NCI-H2227 (cell line): ENCODE measurements around the gene CX3CR1.
"Not testable (repeated sequence)": the region's sequence is repeated elsewhere in the genome, so short reads cannot be mapped to it uniquely, and the experiment has no call there.

ENCODE experiments used
- DNase-seq: peaks from one replicate; lab custom pipeline; 2025; ENCODE audit not compliant: unreplicated experiment; lab: John Stamatoyannopoulos, UW

Gene CX3CR1

DNA sequence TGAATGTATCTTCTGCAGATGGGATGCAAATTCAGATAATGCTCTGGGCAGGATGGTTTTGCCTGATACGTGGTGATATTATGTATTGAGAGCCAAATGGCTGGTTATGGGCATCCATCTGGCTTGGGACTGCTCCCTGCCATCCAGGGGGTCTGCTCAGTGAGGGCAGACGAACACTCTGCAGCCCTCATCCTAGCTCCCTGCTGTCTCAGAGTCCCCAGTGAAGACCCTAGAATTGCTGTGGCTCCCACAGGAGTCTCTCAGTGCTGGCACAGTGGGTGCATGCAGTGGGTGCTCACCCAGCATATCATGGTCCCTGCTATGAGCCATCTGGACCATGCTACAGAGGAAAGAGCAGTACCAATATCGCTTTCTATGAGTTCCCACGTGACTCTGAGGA, 10.3 kb downstream of the CX3CR1 start:
- no peak for DNase-seq

DNA sequence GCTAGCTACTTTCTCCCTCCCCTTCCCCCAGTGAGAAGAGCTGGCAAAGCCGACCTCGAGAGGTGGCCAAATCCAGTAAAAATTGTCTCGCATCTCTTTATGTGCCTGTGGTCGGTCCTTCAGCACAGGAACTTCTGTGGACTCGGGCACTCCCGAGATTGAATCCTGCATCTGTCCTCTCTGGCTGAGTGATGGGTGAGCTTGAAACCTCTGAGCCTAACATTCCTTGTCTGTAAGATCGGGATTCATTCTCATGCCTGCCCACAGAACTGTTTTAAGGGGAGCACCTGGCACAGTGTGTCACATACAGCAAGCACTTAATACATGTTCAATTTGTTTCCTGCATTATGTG, 11.3 kb downstream of the CX3CR1 start:
- no peak for DNase-seq

DNA sequence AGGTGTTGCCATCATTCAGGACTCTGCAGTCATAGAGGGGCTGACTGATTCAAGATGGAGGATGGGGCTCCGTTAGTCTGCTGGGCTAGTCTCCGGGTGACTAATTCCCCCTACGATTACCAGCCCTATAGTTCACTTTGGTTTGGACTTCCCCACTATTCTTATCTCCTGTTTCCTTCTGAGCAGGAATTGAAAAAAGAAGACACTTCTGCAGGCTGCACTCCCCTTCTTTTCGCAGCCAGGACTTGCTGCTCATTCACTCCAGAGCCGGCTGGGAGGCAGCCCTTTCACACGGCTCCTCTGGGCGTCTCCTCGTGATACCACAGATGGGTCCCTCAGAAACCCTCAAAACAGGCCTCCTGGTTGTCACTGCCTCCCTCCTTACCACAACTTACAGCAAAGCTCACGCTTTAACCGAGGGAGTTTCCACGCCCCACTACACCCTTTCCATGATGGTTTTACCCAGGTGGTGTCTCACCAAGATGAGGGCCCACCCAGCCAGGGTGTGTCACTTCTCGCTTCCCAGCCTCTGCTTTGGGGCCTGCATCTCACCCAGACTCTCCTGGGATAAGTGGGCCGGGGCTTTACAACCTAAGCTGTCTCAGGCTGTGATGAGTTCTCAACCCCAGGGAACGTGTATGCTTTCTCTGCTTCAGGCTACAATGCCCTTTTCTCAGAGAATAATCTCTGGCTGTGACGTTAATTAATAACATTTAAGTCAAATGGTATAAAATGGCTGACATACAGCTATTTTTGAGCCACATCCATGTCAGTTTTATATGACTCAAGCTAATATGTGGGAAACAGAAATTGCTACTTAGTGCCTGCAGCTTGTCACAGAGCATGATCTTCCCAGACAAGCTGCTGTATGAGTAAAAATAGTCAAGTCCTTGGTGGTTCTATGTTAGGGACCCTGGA, 11.9 kb downstream of the CX3CR1 start:
- DNase-seq: no peak

DNA sequence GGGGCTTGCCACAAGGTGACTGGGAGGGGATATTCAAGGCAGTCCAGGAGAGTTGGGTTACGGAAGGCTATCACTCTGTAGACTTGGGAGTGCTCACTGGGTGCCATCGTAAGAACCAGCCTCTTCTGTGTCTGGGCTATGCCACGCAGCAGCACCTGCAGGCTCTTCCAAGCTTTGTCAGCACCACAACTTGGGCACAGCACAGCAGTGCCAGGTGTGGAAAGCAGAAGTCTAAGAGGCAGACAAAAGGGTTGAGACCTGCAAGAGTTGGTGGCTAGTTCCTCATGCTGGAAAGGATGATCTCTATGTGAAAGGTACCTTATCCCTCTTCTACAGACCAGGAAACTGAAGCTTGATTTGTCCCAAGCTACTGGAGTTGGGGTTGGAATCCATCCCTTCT, 15.8 kb downstream of the CX3CR1 start:
- no peak for DNase-seq

DNA sequence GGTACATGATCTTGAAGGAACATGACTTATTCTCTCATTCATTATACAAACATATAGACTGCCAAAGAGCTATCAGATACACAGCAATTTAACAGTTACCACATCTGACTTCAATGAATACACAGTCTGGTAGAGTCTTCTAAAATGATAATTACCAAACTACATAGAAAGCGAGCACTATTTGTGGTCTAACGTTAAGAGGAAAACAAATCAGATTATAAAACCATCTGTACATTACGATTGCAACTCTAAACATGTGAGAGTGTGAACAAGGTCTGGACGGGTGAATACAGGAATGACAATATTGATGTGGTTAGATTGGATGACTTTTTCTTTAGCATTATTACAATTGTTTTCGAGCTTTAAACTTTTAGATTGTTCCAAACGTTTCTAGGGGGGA, 16.3 kb downstream of the CX3CR1 start:
- no peak for DNase-seq

DNA sequence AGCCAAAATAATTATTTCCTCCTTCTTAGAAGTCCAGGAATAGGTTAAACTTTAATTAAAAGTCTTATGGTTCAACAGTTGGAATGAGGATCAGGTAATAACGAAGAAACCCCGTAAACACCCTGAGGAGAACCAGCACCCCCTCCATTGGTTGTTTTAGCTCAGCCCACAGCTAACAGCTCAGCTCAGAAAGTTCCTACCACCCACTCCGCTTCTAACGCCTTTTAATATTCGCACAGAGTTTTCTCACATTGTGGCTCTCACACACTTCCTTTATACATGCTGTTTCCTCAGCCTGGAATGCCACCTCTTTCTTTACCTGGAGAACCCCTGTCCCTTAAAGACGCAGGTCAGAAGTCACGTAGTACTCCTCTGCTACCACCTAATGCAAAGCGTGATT, 17.0 kb downstream of the CX3CR1 start:
- DNase-seq: no peak

DNA sequence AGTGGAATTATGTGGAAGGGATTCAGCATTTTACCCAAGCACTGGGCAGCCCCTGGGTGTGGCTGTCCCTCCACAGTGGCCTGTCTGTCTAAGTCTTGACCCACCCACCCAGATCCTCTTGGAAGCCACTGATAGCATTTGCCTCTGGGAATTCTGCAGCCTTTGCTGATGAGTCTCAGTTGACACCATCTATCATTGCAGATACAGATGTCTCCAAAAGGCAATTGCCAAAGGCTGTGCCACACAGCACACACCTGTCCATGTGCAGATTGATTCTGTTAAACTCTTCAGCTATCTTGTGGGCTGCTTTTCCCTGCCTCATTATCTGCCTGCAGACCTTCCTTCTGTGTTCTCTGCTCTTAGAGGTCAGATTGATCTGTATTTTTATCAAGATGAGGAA, 18.1 kb downstream of the CX3CR1 start:
- DNase-seq: no peak

DNA sequence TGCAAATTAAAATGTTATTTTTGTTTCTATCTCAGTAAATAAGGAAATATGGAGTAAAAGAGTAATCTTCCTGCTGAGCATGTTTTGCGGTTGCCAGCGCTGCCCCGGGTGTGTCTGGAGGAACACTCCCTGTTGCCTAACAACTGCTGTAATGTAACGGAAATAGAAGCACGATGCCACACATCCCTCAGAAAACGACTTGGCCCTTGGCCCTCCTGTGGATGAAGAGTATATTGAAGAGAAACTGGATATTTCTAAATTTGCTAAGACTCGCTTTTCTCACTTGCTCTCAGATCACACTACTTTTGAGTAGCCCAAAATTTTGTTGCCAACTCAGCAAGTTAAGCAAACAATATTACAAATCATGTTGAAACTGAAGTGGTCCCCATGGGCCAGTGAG, 18.9 kb downstream of the CX3CR1 start:
- peak; percentile 39 for DNase-seq

DNA sequence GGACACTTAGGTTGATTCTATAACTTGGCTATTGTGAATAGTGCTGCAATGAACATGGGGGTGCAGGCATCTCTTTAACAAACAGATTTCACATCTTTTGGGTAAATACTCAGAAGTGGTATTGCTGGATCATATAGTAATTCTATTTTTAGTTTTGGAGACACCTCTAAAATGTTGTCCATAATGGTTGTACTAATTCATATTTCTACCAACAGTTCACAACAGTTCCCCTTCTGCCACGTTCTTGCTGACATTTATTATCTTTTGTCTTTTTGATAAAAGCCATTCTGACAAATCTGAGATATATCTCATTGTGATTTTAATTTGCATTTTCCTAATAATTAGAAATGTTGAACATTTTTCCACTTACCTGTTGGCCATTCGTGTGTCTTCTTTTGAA, 19.5 kb downstream of the CX3CR1 start:
- DNase-seq: no peak

DNA sequence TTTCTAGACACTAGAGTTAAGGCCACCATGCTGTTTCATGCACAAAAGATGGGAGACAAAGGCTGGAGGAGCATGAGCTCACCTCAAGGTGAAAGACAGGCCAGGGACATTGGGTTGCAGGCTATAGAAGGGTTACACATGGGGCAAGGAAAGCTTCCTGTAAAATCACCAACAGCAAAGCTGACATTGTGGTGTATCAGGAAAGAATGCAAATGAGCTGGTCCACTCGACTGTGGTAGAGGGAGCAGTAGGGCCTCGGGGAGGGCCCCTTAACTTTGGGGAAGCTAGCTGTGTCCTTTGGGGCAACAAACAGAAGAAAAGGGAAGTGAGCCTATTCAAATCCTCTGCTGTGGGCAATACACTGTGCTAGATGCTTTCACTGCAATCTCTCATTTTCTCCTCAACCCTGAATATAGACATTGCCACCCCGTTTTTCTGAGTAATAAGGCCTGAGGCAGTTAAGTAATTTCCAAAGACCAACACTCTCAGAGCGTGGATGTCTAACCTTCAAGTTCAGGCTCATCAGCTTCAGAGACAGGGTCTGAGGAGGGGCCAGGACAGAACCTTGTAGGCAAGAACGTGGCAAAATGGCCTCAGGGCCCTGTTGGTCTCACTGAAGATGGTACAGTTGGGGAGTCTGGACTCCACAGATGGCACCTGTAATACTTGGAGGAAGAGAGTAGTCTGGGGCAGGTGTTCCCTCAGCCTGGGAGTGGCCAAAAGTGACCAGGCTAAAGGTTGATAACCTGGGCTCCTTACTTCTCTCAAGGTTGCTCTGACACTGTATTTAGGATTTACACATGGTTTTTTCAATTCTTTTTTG, 24.1 kb downstream of the CX3CR1 start:
- DNase-seq: no peak

DNA sequence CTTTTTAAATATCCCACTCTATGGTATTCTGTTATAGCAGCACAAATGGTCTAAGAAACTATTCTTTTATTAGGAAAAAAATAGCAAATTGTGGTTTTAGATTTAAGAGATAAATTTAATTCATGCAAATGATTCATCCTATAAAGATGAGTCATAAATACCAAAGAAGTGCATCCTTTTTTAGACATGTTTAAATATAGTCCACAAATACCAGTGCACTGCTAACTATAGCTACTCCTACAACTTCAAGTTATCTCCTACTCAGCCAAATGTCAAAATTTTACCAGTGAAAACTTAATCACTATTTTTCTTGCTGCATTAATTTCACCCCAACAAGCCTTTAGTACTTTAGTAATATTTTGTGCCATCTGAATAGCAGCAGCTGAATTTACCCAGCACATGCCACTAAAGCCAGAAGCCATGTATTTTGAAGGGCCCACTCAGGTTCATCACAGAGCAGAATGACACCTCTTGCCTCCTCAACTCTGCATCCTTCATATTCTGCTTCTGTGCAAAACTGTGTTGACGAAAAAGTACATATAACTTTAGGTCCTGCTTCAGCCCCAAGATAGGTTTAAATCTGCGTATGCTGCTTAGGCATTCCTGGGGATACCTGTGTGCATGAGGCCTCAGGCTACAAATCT, 24.9 kb downstream of the CX3CR1 start:
- DNase-seq: no peak

DNA sequence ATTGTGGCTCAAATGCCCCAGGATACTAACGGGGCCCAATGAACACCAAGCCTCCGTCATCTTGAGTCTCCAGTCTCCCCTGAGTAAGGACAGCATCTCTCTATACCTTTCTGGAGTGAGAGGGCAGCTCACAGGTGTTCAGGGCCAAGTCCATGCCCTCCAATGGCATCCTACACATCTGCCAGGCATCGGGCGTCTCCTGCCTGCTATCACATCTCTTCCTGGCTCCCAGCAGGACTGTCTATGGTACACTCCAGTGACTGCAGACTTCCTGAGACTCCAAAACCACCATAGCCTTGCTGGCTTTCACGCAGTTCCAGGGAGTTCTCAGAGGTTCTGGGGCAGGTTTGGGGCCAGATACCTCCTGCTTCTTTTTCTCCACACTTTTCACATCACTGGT, 28.3 kb downstream of the CX3CR1 start:
- no peak for DNase-seq

DNA sequence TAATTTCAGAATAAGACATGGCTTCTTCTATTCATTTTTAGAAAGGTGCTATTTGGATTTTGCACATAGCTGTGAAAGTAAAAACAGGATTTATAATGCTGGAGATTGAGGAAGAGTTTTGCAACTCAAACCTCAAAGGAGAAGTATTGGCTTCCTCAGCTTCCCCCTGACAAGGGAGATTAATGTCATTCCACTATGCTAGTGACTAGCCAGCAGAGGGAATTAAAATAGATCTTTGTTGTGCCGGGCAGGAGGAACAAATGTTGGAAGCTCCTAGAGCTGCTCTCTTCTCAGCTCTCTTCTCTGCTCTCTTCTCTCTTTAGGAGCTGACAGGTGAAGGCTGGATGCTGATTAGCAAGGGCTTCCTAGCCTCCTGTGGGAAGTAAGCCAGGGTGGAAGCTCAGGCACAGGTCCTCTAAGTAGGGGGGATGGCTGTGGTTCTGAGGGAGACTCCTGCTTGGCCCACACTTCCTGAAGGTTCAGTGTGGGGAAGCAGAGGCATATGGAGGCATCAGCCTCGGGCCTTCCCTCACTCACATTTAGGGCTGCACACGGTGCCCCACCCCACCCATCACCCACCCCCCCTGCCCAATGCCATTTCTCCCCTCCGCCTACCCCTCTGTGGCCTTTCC, 29.6 kb downstream of the CX3CR1 start:
- DNase-seq: no peak

DNA sequence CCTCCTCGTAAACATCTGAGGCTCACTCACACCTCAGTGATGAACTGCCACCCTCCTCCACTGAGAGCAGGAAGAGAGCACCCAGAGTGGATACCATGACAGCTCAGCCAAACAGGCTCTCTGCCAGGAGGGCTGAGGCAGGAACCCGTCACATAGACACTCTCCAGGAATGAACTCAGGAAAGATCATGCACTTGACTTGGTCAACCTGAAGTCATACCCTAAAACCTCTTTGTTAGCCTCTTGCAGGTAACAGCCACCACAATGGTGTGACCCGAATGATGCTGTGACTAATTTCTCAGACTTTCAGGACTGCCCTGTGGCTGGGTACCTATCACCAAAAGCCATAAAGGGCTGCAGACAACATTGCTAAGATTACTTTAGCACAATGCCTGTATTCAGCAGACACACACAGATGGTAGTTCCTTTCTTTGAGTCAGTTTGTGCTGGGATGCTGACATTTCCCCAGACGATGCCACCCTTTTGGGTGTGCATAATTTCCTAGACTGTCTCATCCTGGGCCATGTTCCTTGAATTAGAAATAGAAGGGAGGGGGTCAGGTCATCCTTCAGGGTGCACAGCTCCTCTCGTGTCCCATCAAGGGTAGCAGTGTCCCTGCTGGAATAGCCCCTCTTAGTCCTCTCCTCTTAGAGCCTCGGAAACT, 30.3 kb downstream of the CX3CR1 start:
- no peak for DNase-seq

DNA sequence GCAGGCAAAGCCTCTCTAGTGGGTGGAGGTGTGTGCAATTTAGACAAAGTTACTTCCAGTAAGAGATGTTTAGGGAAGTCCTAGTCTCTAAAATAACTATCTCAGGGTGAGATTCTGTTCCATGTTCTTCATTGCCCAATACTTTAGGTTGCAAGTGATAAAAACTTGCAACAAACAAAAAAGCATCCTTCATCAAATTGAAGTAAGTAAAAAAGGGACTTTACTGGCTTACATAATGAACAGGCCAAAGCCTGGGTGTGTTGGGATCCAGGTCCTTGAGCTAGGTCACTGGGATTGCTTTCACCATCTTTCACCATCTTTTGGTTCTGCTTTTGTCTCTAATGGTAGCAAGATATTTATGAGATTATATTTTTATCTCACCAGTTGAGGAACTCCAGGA, 38.3 kb downstream of the CX3CR1 start:
- no peak for DNase-seq

DNA sequence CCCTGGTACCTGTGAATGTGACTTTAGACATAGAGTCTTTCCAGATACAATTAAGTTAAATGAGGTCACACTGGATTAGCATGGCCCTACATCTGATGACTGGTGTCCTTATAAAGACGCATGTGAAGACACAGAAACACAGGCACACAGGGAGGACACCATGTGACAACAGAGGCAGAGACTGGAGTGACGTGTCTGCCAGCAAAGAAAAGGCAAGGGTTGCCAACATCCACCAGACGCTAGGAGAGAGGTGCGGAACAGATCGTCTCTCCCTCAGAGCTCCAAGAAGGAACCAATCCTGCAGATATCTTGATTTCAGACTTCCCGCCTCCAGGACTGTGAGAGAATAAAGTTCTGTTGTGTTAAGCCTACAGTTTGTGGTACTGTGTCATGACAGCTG, 42.8 kb downstream of the CX3CR1 start:
- no peak for DNase-seq

DNA sequence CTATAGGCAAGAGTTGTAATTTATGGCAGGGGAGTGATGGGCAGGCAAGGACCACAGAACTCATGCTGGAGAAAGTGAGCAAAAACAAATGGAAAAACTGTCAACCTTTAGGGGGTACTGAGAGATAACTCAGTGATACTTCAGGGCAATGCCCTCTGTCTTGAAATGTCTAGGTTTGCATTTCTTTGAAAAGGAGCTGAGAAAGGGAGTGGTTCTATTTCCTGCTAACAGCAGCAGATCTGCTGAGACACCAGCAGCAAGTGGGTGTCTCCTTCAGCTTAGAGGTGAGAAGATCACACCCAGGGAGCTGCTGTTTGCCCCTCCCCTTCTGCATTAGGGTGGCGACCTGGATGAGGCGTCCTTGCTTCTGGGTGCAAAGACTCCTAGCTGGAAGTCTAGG, 45.2 kb downstream of the CX3CR1 start:
- no peak for DNase-seq

DNA sequence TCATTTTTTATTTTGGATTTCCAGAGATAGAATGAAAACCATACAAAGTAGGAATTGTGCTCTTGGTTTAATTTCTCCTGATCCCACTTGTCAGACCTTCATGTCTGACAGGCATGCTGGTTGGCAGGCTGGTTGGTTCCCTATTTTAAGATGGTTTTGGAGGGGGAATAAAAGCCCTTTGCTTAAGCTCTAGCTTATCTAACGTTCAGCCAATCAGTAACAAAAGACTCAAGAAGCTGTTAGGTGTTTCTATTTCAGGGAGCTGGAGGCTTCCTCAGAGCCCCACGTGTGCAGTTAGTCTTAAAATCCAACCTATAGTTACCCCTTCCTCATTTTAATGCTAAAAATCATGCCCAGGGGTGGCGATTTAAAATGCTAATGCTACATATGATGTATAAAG, 47.0 kb downstream of the CX3CR1 start:
- no peak for DNase-seq

DNA sequence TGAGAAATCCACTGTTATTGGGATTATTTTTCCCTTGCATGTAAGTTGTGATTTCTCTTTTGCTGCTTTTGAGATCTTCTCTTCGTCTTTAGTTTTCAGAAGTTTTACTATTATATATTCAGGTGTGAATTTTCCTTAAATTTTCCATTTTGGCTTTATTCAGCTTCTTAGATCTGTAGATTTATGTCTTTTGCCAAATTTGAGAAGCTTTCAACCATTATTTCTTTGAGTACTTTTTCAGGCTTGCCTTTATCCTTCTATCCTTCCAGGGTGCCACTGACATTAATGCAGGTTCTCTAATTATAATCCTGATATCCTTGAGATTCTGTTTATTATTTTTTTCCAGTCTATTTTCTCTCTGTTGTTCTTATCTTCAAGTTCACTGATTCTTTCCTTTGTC, 49.4 kb downstream of the CX3CR1 start:
- DNase-seq: no peak

DNA sequence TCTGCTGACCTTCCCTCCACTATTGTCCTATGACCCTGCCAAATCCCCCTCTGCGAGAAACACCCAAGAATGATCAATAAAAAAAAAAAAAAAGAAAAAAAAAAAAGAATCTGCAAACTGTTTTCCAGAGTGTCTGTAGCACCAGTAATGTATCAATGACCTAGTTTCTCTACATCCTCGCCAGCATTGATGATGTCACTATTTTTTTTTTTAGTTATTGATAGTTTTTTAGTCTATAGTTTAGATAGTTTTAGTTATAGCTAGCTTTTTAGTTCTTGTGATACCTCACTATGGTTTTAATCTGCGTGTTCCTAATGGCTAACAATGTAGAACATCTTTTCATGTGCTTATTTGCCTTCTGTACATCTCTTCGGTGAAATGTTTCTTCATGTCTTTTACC, 51.3 kb downstream of the CX3CR1 start:
- no peak for DNase-seq

DNA sequence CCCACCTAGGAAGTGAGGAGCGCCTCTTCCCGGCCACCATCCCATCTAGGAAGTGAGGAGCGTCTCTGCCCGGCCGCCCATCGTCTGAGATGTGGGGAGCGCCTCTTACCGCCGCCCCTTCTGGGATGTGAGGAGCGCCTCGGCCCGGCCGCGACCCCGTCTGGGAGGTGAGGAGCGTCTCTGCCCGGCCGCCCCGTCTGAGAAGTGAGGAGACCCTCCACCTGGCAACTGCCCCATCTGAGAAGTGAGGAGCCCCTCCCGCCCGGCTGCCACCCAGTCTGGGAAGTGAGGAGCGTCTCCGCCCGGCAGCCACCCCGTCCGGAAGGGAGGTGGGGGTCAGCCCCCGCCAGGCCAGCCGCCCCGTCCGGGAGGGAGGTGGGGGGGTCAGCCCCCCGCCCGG, 52.2 kb downstream of the CX3CR1 start:
- DNase-seq: not testable (repeated sequence)
